NCI-H2107 treated with DMSO at 0.1 percent for 48 hours (cell line): Measurements from ENCODE around the gene DSTYK.
"Not testable (repeated sequence)": the region's sequence is repeated elsewhere in the genome, so short reads cannot be mapped to it uniquely, and the experiment has no call there.

Experiments used
- DNase-seq: peaks from one replicate; lab custom pipeline; 2025; ENCODE audit not compliant: unreplicated experiment; lab: John Stamatoyannopoulos, UW

DSTYK gene

GRCh38 chr1:205217418-205217817 is 5.9 kb upstream of the DSTYK start:
- no peak for DNase-seq

DNA sequence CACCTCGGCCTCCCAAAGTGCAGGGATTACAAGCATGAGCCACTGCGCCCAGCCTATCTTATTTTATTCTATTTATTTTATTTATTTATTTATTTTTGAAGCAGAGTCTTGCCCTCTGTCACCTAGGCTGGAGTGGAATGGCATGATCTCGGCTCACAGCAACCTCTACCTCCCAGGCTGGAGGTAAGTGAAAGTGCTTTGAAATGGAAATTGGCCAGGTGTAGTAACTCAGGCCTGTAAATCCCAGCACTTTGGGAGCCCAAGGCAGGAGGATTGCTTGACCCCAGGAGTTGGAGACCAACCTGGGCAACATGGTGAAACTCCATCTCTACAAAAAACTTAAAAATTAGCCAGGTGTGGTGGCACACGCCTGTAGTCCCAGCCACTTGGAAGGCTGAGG is 5.1 kb upstream of the DSTYK start:
- no peak for DNase-seq

GRCh38 chr1:205214756-205215155 is 3.3 kb upstream of the DSTYK start:
- DNase-seq, result no peak

- DNase-seq, result peak; percentile 65
These were observed 486 bp upstream of the DSTYK start for GRCh38 chr1:205211839-205212536.

GRCh38 chr1:205210756-205211168 is 740 bp downstream of the DSTYK start:
- DNase-seq, result no peak

GRCh38 chr1:205208811-205209210 is 2.7 kb downstream of the DSTYK start:
- DNase-seq, result no peak

- DNase-seq, result no peak
These were observed 6.4 kb downstream of the DSTYK start for GRCh38 chr1:205205055-205205454.

DNA sequence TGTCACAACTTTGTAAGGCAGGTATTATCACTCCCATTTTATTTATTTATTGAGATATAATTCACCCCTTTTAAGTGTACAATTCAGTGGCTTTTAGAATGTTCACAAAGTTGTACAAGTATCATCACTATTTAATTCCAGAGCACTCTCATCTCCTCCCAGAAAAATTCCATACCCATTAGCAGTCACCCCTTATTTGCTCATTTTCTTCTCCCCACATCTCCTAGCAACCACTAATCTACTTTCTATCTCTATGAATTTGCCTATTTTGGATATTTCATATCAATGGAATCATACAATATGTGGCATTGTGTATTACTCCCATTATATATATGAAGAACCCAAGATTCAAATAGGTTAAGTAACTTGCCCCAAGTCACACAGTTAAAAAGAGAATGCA is 7.0 kb downstream of the DSTYK start:
- DNase-seq, result no peak

DNA sequence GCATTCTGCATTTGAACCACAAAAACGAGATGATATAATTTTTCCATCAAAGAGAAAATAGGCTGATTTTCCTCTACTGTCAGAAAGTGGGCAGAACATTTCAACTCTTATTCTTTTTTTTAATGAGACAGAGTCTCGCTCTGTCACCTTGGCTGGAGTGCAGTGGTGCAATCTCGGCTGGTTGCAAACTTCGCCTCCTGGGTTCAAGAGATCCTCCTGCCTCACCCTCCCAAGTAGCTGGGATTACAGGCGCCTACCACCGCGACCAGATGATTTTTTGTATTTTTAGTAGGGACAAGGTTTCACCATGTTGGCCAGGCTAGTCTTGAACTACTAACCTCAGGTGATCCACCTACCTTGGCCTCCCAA is 11.6 kb downstream of the DSTYK start:
- DNase-seq, result no peak

DNA sequence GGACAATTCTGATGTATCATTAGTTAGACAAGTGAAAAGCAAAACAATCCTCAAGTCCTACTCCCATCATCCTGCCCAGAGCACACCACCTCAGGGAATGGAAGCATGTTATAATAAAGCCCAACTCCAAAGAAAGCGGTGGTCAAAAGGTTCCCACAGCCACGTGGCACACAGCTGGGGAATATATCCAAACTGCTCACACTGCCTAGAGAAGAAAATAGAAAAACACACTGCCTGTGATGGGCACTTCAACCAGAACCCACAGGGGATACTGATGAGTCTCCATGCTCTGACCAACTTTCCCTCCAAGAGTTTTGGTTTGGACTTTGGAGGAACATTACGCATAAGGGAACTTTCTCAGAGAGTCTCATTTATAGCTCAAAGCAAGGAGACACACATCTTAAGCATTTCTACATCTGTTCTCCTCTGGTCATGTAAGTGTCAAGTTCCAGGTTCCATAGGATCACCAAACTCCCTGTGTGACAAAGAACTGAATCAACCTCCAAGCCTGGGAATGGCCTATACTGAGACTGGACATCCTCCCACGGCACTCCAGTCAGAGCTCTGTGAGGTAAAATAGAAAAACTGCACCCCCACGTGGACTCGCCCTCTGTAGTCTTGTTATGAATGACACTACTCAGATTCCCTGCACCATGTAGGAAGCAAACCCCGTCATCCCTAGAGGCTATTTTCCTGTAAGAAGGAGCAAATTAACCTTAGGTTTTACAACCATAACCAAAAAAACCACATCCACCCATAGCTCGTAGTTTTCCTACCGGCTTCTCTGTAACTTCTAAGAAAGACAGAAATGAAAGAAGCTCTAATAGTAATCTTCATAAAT is 12.2 kb downstream of the DSTYK start:
- no peak for DNase-seq

DNA sequence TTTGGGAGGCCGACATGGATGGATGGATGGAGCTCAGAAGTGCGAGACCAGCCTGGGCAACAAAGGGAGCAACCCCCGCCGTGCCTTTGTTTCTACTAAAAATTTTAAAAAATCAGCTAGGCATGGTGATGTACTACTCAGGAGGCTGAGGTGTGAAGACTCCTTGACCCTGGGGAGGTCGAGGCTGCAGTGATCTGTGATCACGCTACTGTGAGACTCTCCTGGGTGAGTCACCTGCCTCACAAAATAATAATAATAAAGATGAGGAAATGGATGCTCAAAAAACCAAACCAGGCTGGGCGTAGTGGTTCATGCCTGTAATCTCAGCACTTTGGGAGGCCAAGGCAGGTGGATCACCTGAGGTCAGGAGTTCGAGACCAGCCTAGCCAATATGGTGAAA is 19.2 kb downstream of the DSTYK start:
- no peak for DNase-seq

DNA sequence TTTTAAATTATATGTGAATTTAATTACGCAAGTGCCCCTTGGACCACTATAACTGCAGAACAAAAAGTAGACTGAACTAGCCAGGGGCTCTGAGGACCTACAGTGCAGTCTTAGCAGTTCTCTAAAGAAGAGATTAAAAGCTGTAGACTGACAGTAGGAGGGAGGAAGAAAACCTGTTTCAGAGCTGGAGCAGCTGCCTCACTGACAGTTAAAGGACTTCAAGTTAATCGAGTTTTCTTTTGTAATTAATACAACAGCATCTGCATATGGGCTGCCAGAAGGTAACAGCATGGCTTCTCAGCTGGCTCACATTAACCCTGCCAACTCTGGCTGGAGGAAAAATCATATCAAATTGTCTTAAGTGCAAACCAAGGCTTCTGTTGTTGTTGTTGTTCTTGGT is 19.9 kb downstream of the DSTYK start:
- DNase-seq, result no peak

DNA sequence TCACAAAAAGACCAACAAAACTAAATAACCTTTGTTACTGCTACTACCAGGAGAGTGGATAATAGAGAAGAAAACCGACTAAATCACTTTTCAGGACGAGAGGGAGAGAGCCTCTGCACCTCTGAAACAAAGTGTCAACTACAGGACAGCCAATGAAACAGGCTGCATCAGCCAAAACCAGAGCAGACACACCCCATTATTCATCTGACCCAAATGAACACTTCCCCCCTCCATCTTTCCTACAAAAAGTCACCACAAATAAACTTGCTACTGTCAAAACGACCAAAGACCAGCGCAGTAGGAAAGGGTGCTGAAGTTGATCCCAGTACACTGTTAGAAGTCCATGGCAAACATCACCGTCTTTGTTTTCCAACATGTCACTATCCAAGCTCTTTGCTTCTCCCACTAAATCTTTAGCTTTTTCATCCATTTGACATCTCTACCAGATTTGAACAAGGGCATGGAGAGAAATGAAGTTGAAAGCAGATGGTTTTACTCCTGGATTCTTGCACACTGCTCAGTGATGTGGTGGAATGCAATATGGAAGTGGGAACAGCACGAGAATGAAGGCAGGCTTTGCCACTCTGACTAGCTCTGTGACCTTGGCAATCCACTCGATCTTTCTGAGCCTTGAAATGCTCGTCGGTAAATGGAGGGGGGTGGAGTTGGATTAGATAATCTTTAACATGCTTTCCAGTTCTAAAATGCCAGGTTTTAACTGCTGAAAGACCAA is 20.5 kb downstream of the DSTYK start:
- no peak for DNase-seq

- DNase-seq, result no peak
These were observed 22.4 kb downstream of the DSTYK start for GRCh38 chr1:205189131-205189530.

GRCh38 chr1:205188596-205188995 is 22.9 kb downstream of the DSTYK start:
- no peak for DNase-seq

- no peak for DNase-seq
These were observed 23.4 kb downstream of the DSTYK start for GRCh38 chr1:205188098-205188497.

DNA sequence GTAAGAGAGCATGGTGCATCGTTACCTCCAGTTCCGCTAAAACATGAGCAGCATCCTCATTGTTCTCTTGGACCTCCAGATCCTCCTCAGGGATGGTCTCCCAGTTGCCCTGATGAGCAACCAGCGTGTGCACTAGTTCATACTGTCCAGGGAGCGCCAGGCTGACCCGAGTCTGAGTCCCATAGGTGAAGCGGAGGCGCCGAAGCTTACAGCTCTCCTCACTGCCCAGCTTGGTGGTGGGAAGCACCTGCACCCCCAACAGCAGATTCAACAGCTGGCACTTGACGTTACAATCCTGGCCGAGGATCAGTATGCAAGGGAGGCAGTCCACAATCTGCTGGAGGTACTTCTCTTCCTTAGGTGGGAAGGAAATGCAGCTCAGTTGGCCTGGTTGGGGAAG is 24.1 kb downstream of the DSTYK start:
- DNase-seq, result no peak

DNA sequence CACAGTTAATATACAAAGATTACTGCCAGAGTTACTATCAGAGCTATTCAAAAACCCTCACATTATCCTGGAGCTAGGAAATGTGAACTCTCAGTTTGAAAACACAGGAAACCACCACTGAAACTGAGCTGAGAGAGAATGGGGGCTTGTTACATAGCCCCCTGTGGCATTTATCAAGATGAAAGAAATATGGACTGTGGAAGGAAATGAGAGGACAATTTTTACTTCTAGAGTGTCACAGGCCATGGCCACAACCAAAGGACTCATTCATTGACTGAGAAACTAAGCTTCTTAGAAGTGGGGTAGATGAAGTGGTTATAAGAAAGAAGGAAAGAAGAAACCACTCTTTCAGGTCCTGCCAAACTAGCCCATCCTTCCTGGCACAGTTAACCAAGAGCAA is 25.3 kb downstream of the DSTYK start:
- no peak for DNase-seq

GRCh38 chr1:205183676-205184335 is 27.7 kb downstream of the DSTYK start:
- no peak for DNase-seq

GRCh38 chr1:205182930-205183329 is 28.6 kb downstream of the DSTYK start:
- DNase-seq, result no peak

DNA sequence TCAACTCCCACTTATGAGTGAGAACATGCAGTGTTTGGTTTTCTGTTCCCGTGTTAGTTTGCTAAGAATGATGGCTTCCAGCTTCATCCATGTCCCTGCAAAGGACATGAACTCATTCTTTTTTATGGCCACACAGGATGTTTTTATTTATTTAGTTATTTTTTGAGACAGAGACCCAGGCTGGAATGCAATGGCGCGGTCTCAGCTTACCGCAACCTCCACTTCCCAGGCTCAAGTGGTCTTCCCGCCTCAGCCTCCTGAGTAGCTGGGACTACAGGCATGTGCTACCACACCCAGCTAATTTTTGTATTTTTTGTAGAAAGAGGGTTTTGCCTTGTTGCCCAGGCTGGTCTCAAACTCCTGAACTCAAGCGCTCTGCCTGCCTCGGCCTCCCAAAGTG is 31.2 kb downstream of the DSTYK start:
- not testable (repeated sequence) for DNase-seq
